HepG2 (cell line): ENCODE data around the gene IL17RA. TPM values are rescaled to one million over a fixed set of nuclear protein-coding genes. Genes with fewer than 3 reads are reported as not detected.
A peak's percentile ranks its signal among the peaks of the same experiment; 100 is the strongest.

Experiments used
- ATAC-seq: fragments of 200-7000 bp; cut with Tn5 transposase; 3 replicates; pipeline ENCODE4 v1.9.1; 2020; ENCODE audit warnings: mild to moderate bottlenecking, moderate library complexity
- BruUV-seq: library from RNA; stranded (reverse); fragments of 400-500 nt; replicated peaks from 2 replicates; lab custom pipeline; 2021; lab: Mats Ljungman, UMichigan
- CTCF ChIA-PET: fragments of 300-600 bp; formaldehyde crosslinking; extraction: SDS; loops from one replicate; lab custom pipeline; 2021; ENCODE audit warnings: low total read pairs, inconsistent platforms, low intra/inter-chr PET ratio; lab: Yijun Ruan, JAX
- POLR2A ChIA-PET: fragments of 350-600 bp; sonication (Branson Sonifier 250); formaldehyde crosslinking; loops from one replicate; lab custom pipeline; 2020; ENCODE audit warnings: antibody characterized with exemption, inconsistent platforms; lab: Yijun Ruan, JAX
- DNase-seq: peaks from one replicate; pipeline ENCODE4 v3.0.0-alpha.2; 2015; ENCODE audit warnings: low spot score
- FAIRE-seq: peaks from 3 replicates; lab custom pipeline; 2011; peaks lifted over from hg19 to GRCh38; lab: Jason Lieb, UNC
- H2AFZ ChIP-seq: one replicate; pipeline ENCODE4 v1.6.1; 2011; ENCODE audit warnings: low read length, inconsistent platforms
- H3K27ac ChIP-seq: fragments of 300-600 bp; 3 replicates; pipeline ENCODE4 v1.8.0; 2011; ENCODE audit warnings: mixed run types, mild to moderate bottlenecking, mixed read lengths, low read length, inconsistent platforms; ENCODE audit not compliant: insufficient read depth; ENCODE audit errors: extremely low read length
- H3K27me3 ChIP-seq, 2 experiments: fragments of 200-600 bp in 1 of 2; 2 replicates in 1 of 2; 3 replicates in 1 of 2; pipeline versions ENCODE4 v1.6.0 to v1.8.0; 2011; ENCODE audit warnings: low read length in 2 of 2, mild to moderate bottlenecking in 2 of 2, moderate library complexity in 2 of 2, inconsistent platforms in 1 of 2; ENCODE audit not compliant: insufficient read depth in 2 of 2, control insufficient read depth in 1 of 2
- H3K36me3 ChIP-seq, 2 experiments: fragments of 200-600 bp in 1 of 2; replicated peaks in 1 of 2; 2 replicates in 1 of 2; 3 replicates in 1 of 2; pipeline versions ENCODE4 v1.5.1 to v1.8.0; 2011; ENCODE audit warnings: low read length in 2 of 2, inconsistent platforms in 1 of 2; ENCODE audit not compliant: insufficient read depth in 2 of 2, control insufficient read depth in 1 of 2
- H3K4me1 ChIP-seq: 2 replicates; pipeline ENCODE4 v1.5.1; 2012; ENCODE audit warnings: low read length, inconsistent platforms; ENCODE audit not compliant: insufficient read depth
- H3K4me2 ChIP-seq: 2 replicates; pipeline ENCODE4 v1.6.0; 2011; ENCODE audit warnings: low read depth, low read length, inconsistent platforms
- H3K4me3 ChIP-seq, 3 experiments: fragments of 200-600 bp in 1 of 3; sonication (generic), shearing (Covaris generic) in 1 of 3; replicated peaks in 1 of 3; 2 replicates each; pipeline ENCODE4 v1.5.1; 2011 to 2016; ENCODE audit warnings: low read length in 3 of 3, inconsistent platforms in 2 of 3, low read depth in 2 of 3, mild to moderate bottlenecking in 2 of 3, control low read depth in 1 of 3, mixed read lengths in 1 of 3; ENCODE audit not compliant: insufficient read depth in 1 of 3
- H3K79me2 ChIP-seq: one replicate; pipeline ENCODE4 v1.6.1; 2011; ENCODE audit warnings: low read length, inconsistent platforms; ENCODE audit not compliant: insufficient read depth
- H3K9ac ChIP-seq: 2 replicates; pipeline ENCODE4 v1.6.0; 2011; ENCODE audit warnings: mild to moderate bottlenecking, low read depth, low read length, inconsistent platforms; ENCODE audit not compliant: insufficient read depth
- H3K9me3 ChIP-seq: 2 replicates; pipeline ENCODE4 v1.5.1; 2012; ENCODE audit warnings: mild to moderate bottlenecking, low read length
- H4K20me1 ChIP-seq: 2 replicates; pipeline ENCODE4 v1.6.0; 2011; ENCODE audit warnings: inconsistent platforms, mild to moderate bottlenecking, low read length, moderate library complexity; ENCODE audit not compliant: insufficient read depth
- ASH2L ChIP-seq: fragments of 300-600, 200-600 bp; sonication (generic); IDR thresholded peaks from 2 replicates; pipeline ENCODE4 v1.7.0; 2017; ENCODE audit warnings: low read depth, mild to moderate bottlenecking, moderate library complexity, mixed read lengths, low read length; ENCODE audit not compliant: insufficient read length
- HDAC1 ChIP-seq: sonication (generic); formaldehyde crosslinking; IDR thresholded peaks from 2 replicates; pipeline ENCODE4 v1.5.1; 2020; ENCODE audit warnings: mild to moderate bottlenecking, missing genetic modification reagents
- HMG20A ChIP-seq: IDR thresholded peaks from 2 replicates; pipeline ENCODE4 v1.6.1; 2016; ENCODE audit warnings: borderline replicate concordance
- HOXA7 ChIP-seq: sonication (generic); formaldehyde crosslinking; IDR thresholded peaks from 2 replicates; pipeline ENCODE4 v1.8.1; 2022; ENCODE audit warnings: mild to moderate bottlenecking, missing genetic modification reagents, moderate library complexity
- RBM22 ChIP-seq: fragments of 200-400 bp; formaldehyde crosslinking; optimal IDR thresholded peaks from 2 replicates; pipeline ENCODE3; 2017; ENCODE audit warnings: mild to moderate bottlenecking, low read length, moderate library complexity
- RNF2 ChIP-seq: fragments of 450-650 bp; conservative IDR thresholded peaks from 2 replicates; pipeline ENCODE4 v1.6.1; 2016; ENCODE audit warnings: low read depth
- SIX1 ChIP-seq: sonication (generic); formaldehyde crosslinking; IDR thresholded peaks from 2 replicates; pipeline ENCODE4 v1.4.0; 2020; ENCODE audit warnings: missing genetic modification reagents, borderline replicate concordance
- ZFY ChIP-seq: sonication (generic); formaldehyde crosslinking; IDR thresholded peaks from 2 replicates; pipeline ENCODE4 v1.4.0; 2020; ENCODE audit warnings: missing genetic modification reagents
- ZIK1 ChIP-seq: sonication (generic); formaldehyde crosslinking; IDR thresholded peaks from 2 replicates; pipeline ENCODE4 v1.5.0; 2020; ENCODE audit warnings: mild to moderate bottlenecking, low read depth, missing genetic modification reagents, borderline replicate concordance
- ZNF17 ChIP-seq: sonication (generic); formaldehyde crosslinking; IDR thresholded peaks from 2 replicates; pipeline ENCODE4 v1.5.0; 2020; ENCODE audit warnings: mild to moderate bottlenecking, missing genetic modification reagents
- ZSCAN9 ChIP-seq: IDR thresholded peaks from 2 replicates; pipeline ENCODE4 v1.6.1; 2016; ENCODE audit warnings: borderline replicate concordance
- WGBS: methylation state at CpG from one replicate; pipeline ENCODE4 v1.1.6; 2017; ENCODE audit warnings: low lambda C conversion rate; 5-methylcytosine and 5-hydroxymethylcytosine counted together
- in situ Hi-C: cut with HindIII; loops from 2 replicates; pipeline ENCODE4 v1.10.0; 2017; ENCODE audit warnings: low pct_unique_long_range_greater_than_20kb; ENCODE audit not compliant: extremely low pct_ligation_motif_present
- intact Hi-C: fragments of 100-400 bp; cut with micrococcal nuclease; formaldehyde crosslinking; loops from one replicate; pipeline ENCODE4 v1.10.0; 2022; ENCODE audit not compliant: unreplicated experiment
- polyA plus RNA-seq, 8 experiments: library from polyadenylated mRNA; depleted of rRNA in 3 of 8; stranded (reverse) in 7 of 8; unstranded in 1 of 8; fragments of >200 nt; fragmentation: Illumina TruSeq in 4 of 8; extraction: Trizol in 4 of 8; gene quantifications; 2 replicates each; pipeline versions ENCODE4 v1.2.1 to v1.2.3, GENCODE V29; 2011 to 2016; ENCODE audit warnings: low read depth in 4 of 8, missing spikeins in 1 of 8, mixed read lengths in 1 of 8; ENCODE audit not compliant: insufficient read depth in 1 of 8
- total RNA-seq, 5 experiments: library from RNA; depleted of rRNA; stranded (reverse); fragments of >200 nt; fragmentation: Illumina TruSeq; extraction: Trizol; gene quantifications; 2 replicates each; pipeline ENCODE4 v1.2.3, GENCODE V29; 2016; ENCODE audit warnings: low read depth in 1 of 5
- TF ChIP-seq, protein P1 (sequence below): sonication (generic); formaldehyde crosslinking; IDR thresholded peaks from 2 replicates; pipeline ENCODE4 v1.8.0; 2023; ENCODE audit warnings: mild to moderate bottlenecking, missing genetic modification reagents
- TF ChIP-seq, protein P2 (sequence below): sonication (generic); formaldehyde crosslinking; IDR thresholded peaks from 2 replicates; pipeline ENCODE4 v1.5.1; 2020; ENCODE audit warnings: missing genetic modification reagents, mild to moderate bottlenecking, borderline replicate concordance
- TF ChIP-seq, protein P3 (sequence below): sonication (generic); formaldehyde crosslinking; IDR thresholded peaks from 2 replicates; pipeline ENCODE4 v1.9.0; 2021; ENCODE audit warnings: missing genetic modification reagents, borderline replicate concordance

IL17RA gene
- total and polyA plus RNA-seq, 2 of the 13 experiments (the other 11 are each of a cell fraction or from before 2014, with no cell fraction given): 2.5 to 8.2 TPM

DNA sequence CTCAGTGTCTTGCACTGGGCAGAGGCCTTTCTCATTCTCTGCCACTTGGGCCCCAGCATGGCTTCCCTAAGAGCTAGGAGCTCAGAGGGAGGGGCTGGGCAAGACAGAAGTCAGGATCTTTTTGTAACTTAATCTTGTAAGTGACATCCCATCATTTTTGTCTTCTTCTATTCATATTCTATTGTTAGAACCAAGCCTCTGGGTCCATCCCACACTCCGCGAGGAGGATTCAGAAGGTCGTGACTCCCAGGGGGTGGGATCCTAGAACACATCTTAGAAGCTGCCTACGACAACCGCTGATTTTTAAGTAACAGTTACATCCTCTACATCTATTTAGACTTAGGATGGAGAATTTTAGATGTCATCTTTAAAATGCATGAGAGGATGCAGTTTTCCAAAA, 1.5 kb upstream of the IL17RA start:
- no peak overlapping the region for H3K27ac ChIP-seq
- no peak overlapping the region for H2AFZ ChIP-seq
- no TSS peak for BruUV-seq
- H3K9ac ChIP-seq: no peak overlapping the region
- no peaks in the 10 kb centered on the region for H4K20me1 ChIP-seq
- H3K4me2 ChIP-seq: no peak overlapping the region
- DNase-seq (no peak), FAIRE-seq (no peak), ATAC-seq (no peak)
- in situ Hi-C loops (no loop called here), intact Hi-C loops (no loop called here)
- WGBS: 93% methylated on average over 5 of the region's 5 CpGs
- no peaks in the 10 kb centered on the region for H3K9me3 ChIP-seq
- no peaks in the 10 kb centered on the region for H3K36me3 ChIP-seq
- H3K4me3 ChIP-seq: no peak overlapping the region
- H3K79me2 ChIP-seq: no peaks in the 10 kb centered on the region
- H3K27me3 ChIP-seq: no peaks in the 10 kb centered on the region
- H3K4me1 ChIP-seq: peaks cover 21% of the 10 kb centered on the region; the same call in 1 of the 2 replicates
- ChIA-PET POLR2A (no interaction called here), CTCF (no interaction called here)
- TF ChIP-seq RNF2: no peak
- no peak for TF ChIP-seq ZNF17 (CRISPR knock-in tag)
- TF ChIP-seq ASH2L: no peak
- TF ChIP-seq HMG20A (CRISPR knock-in tag): no peak
- TF ChIP-seq SIX1 (CRISPR knock-in tag): no peak
- no peak for TF ChIP-seq ZFY (CRISPR knock-in tag)
- TF ChIP-seq ZSCAN9 (CRISPR knock-in tag): no peak
- TF ChIP-seq, all 625 proteins: peak for 0

DNA sequence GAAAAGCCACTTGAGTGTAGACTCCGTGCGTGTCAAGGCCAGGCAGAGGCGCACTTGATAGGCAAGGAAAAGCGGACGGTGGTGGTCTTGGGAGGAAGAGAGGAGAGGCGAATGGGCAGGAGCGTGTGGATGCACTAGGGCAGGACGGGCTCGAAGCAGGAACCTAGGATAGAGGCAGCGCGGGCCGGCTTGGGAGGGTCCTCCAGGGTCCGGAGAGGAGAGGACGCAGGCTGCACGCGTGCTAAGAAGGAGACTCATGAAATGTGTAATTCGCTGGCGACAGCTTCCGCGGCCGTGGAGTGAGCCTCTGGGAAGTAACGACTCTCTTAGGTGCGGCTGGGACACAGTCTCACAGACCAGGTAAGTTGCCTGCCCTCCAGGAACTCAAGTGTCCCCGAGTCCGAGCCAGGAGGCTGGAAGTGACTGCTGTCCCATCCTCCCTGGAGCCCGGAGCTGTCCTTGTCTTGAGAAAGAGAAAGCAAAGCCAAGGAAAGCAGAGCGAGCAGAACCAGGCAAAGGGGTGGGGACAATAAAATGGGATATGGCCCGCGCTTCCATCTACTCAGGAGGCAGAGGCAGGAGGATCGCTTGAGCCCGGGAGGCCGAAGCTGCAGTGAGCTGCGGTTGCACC, 874 bp upstream of the IL17RA start:
- H3K9me3 ChIP-seq: no peaks in the 10 kb centered on the region
- ChIA-PET CTCF (no interaction called here), POLR2A (interaction anchor here (0.9 to 1.0 kb wide), 2 partner anchors 9 to 88 kb away, joined by 3 to 4 read pairs; no protein-coding TSS in a partner anchor)
- no peak for FAIRE-seq
- peak overlapping the region; percentile 86; the same call in 1 of the 2 replicates for H3K9ac ChIP-seq
- no peak for DNase-seq
- 85% methylated on average over 33 of the region's 33 CpGs for WGBS
- no TSS peak for BruUV-seq
- H3K4me3 ChIP-seq: peak overlapping the region in 2 of 3 experiments; percentile 84 to 88; a peak in 4 of 6 replicates
- no peak overlapping the region for H2AFZ ChIP-seq
- no peaks in the 10 kb centered on the region for H3K79me2 ChIP-seq
- ATAC-seq: no peak
- H4K20me1 ChIP-seq: no peaks in the 10 kb centered on the region
- H3K27ac ChIP-seq: no peak overlapping the region
- peaks cover 21% of the 10 kb centered on the region; the same call in 1 of the 2 replicates for H3K4me1 ChIP-seq
- H3K27me3 ChIP-seq: no peaks in the 10 kb centered on the region
- H3K36me3 ChIP-seq: no peaks in the 10 kb centered on the region
- in situ Hi-C loops: no loop called here
- intact Hi-C loops: no loop called here
- H3K4me2 ChIP-seq: peak overlapping the region; percentile 96
- no peak for TF ChIP-seq RBM22
- TF ChIP-seq, protein P1, sequence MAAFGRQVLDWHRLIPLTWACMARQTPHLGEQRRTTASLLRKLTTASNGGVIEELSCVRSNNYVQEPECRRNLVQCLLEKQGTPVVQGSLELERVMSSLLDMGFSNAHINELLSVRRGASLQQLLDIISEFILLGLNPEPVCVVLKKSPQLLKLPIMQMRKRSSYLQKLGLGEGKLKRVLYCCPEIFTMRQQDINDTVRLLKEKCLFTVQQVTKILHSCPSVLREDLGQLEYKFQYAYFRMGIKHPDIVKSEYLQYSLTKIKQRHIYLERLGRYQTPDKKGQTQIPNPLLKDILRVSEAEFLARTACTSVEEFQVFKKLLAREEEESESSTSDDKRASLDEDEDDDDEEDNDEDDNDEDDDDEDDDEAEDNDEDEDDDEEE (CRISPR knock-in tag): 0 out of 2 replicates have a peak, but pooled peaks have one; percentile 1
- no peak for TF ChIP-seq ZIK1 (CRISPR knock-in tag)
- TF ChIP-seq HDAC1 (CRISPR knock-in tag): no peak
- TF ChIP-seq, protein P2, sequence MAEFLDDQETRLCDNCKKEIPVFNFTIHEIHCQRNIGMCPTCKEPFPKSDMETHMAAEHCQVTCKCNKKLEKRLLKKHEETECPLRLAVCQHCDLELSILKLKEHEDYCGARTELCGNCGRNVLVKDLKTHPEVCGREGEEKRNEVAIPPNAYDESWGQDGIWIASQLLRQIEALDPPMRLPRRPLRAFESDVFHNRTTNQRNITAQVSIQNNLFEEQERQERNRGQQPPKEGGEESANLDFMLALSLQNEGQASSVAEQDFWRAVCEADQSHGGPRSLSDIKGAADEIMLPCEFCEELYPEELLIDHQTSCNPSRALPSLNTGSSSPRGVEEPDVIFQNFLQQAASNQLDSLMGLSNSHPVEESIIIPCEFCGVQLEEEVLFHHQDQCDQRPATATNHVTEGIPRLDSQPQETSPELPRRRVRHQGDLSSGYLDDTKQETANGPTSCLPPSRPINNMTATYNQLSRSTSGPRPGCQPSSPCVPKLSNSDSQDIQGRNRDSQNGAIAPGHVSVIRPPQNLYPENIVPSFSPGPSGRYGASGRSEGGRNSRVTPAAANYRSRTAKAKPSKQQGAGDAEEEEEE (CRISPR knock-in tag): peak; percentile 30; the same call in 1 of the 2 replicates
- TF ChIP-seq HOXA7: no peak
- TF ChIP-seq, protein P3, sequence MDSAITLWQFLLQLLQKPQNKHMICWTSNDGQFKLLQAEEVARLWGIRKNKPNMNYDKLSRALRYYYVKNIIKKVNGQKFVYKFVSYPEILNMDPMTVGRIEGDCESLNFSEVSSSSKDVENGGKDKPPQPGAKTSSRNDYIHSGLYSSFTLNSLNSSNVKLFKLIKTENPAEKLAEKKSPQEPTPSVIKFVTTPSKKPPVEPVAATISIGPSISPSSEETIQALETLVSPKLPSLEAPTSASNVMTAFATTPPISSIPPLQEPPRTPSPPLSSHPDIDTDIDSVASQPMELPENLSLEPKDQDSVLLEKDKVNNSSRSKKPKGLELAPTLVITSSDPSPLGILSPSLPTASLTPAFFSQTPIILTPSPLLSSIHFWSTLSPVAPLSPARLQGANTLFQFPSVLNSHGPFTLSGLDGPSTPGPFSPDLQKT (CRISPR knock-in tag): no peak
